ENCODE results near the gene STK24.
A peak's percentile ranks its signal among the peaks of the same experiment; 100 is the strongest.

STK24 gene

GRCh38 chr13:98559169-98559568 is 17.7 kb downstream of the STK24 start:
- WGBS (ENCODE audit: extremely low coverage, insufficient coverage, insufficient read length), result no CpG with 5 or more reads among the region's 7 CpGs
- no peak overlapping the region for H4K12ac ChIP-seq (ENCODE audit: low read depth, low read length)
- H3K79me2 ChIP-seq (ENCODE audit: control insufficient read depth, insufficient read depth, low read length, poor library complexity), result peaks cover 8% of the 10 kb centered on the region
- no peak overlapping the region for H3K14ac ChIP-seq (ENCODE audit: low read length)
- peaks cover 0 to 6% of the 10 kb centered on the region in 2 experiments for H3K4me1 ChIP-seq (ENCODE audit: control insufficient read depth in 1 of 2, insufficient read depth in 2 of 2, low read length in 2 of 2)
- peaks cover 1 to 2% of the 10 kb centered on the region in 2 experiments for H3K36me3 ChIP-seq (ENCODE audit: control insufficient read depth in 1 of 2, insufficient read depth in 2 of 2, low read length in 2 of 2)
- no peak for DNase-seq
- H3K18ac ChIP-seq (ENCODE audit: low read length), result no peak overlapping the region
- H3K27me3 ChIP-seq (ENCODE audit: insufficient read depth, low read length), result no peaks in the 10 kb centered on the region
- no peak overlapping the region for H3K9ac ChIP-seq (ENCODE audit: low read length)
- H2AK5ac ChIP-seq (ENCODE audit: low read length), result no peak overlapping the region
- no peak overlapping the region for H2BK5ac ChIP-seq (ENCODE audit: low read depth, low read length, poor library complexity)
- H3K4me2 ChIP-seq (ENCODE audit: low read length), result no peak overlapping the region
- H3K27ac ChIP-seq (ENCODE audit: low read depth, low read length), result no peak overlapping the region
- H2BK120ac ChIP-seq (ENCODE audit: insufficient read depth, low read length, poor library complexity), result no peak overlapping the region
- peak overlapping the region; percentile 44 for H3K4ac ChIP-seq (ENCODE audit: low read depth, low read length)
- no peak overlapping the region for H4K91ac ChIP-seq (ENCODE audit: low read depth, low read length)
- H4K8ac ChIP-seq (ENCODE audit: low read depth, low read length), result no peak overlapping the region
- no peak overlapping the region for H3K23ac ChIP-seq (ENCODE audit: low read length)
- no peaks in the 10 kb centered on the region for H3K9me3 ChIP-seq (ENCODE audit: insufficient read depth, low read depth, low read length)
- no peak overlapping the region for H2AFZ ChIP-seq (ENCODE audit: insufficient read depth, low read length, poor library complexity)
- H3K79me1 ChIP-seq (ENCODE audit: low read length), result no peaks in the 10 kb centered on the region
- no peak overlapping the region for H2BK12ac ChIP-seq (ENCODE audit: low read length)
- no peak overlapping the region for H3K4me3 ChIP-seq (ENCODE audit: low read depth, low read length)

- WGBS (ENCODE audit: extremely low coverage, insufficient coverage, insufficient read length), result no CpG with 5 or more reads among the region's 10 CpGs
- no peak overlapping the region for H4K12ac ChIP-seq (ENCODE audit: low read depth, low read length)
- H3K27me3 ChIP-seq (ENCODE audit: insufficient read depth, low read length), result no peaks in the 10 kb centered on the region
- H2AFZ ChIP-seq (ENCODE audit: insufficient read depth, low read length, poor library complexity), result no peak overlapping the region
- peaks cover 0 to 2% of the 10 kb centered on the region in 2 experiments for H3K36me3 ChIP-seq (ENCODE audit: control insufficient read depth in 1 of 2, insufficient read depth in 2 of 2, low read length in 2 of 2)
- no peak overlapping the region for H3K18ac ChIP-seq (ENCODE audit: low read length)
- H3K9me3 ChIP-seq (ENCODE audit: insufficient read depth, low read depth, low read length), result no peaks in the 10 kb centered on the region
- no peak for DNase-seq
- H4K91ac ChIP-seq (ENCODE audit: low read depth, low read length), result no peak overlapping the region
- H3K14ac ChIP-seq (ENCODE audit: low read length), result no peak overlapping the region
- H4K8ac ChIP-seq (ENCODE audit: low read depth, low read length), result no peak overlapping the region
- no peak overlapping the region for H2AK5ac ChIP-seq (ENCODE audit: low read length)
- no peak overlapping the region for H3K9ac ChIP-seq (ENCODE audit: low read length)
- H3K27ac ChIP-seq (ENCODE audit: low read depth, low read length), result no peak overlapping the region
- H2BK120ac ChIP-seq (ENCODE audit: insufficient read depth, low read length, poor library complexity), result no peak overlapping the region
- H3K4me2 ChIP-seq (ENCODE audit: low read length), result no peak overlapping the region
- H3K4me1 ChIP-seq (ENCODE audit: control insufficient read depth in 1 of 2, insufficient read depth in 2 of 2, low read length in 2 of 2), result peaks cover 0 to 5% of the 10 kb centered on the region in 2 experiments
- H3K4me3 ChIP-seq (ENCODE audit: low read depth, low read length), result no peak overlapping the region
- H2BK12ac ChIP-seq (ENCODE audit: low read length), result no peak overlapping the region
- peaks cover 9% of the 10 kb centered on the region for H3K79me2 ChIP-seq (ENCODE audit: control insufficient read depth, insufficient read depth, low read length, poor library complexity)
- H2BK5ac ChIP-seq (ENCODE audit: low read depth, low read length, poor library complexity), result no peak overlapping the region
- peak overlapping the region; percentile 29 for H3K4ac ChIP-seq (ENCODE audit: low read depth, low read length)
- no peaks in the 10 kb centered on the region for H3K79me1 ChIP-seq (ENCODE audit: low read length)
- H3K23ac ChIP-seq (ENCODE audit: low read length), result no peak overlapping the region
Observed at GRCh38 chr13:98557937-98558792, 18.7 kb downstream of the STK24 start.

- Histone ChIP-seq H3K23ac (ENCODE audit: low read length) (no peak overlapping the region), H3K4ac (ENCODE audit: low read depth, low read length) (peak overlapping the region; percentile 61), H3K79me2 (ENCODE audit: control insufficient read depth, insufficient read depth, low read length, poor library complexity) (peaks cover 13% of the 10 kb centered on the region), H3K4me2 (ENCODE audit: low read length) (no peak overlapping the region), H3K9ac (ENCODE audit: low read length) (no peak overlapping the region), H2BK120ac (ENCODE audit: insufficient read depth, low read length, poor library complexity) (no peak overlapping the region), H3K4me1 (ENCODE audit: control insufficient read depth in 1 of 2, insufficient read depth in 2 of 2, low read length in 2 of 2) (peaks cover 0 to 5% of the 10 kb centered on the region in 2 experiments), H2BK12ac (ENCODE audit: low read length) (no peak overlapping the region), H3K4me3 (ENCODE audit: low read depth, low read length) (no peak overlapping the region), H4K12ac (ENCODE audit: low read depth, low read length) (no peak overlapping the region), H4K8ac (ENCODE audit: low read depth, low read length) (no peak overlapping the region), H4K91ac (ENCODE audit: low read depth, low read length) (no peak overlapping the region), H3K79me1 (ENCODE audit: low read length) (no peaks in the 10 kb centered on the region), H2AK5ac (ENCODE audit: low read length) (no peak overlapping the region), H3K18ac (ENCODE audit: low read length) (no peak overlapping the region), H3K9me3 (ENCODE audit: insufficient read depth, low read depth, low read length) (no peaks in the 10 kb centered on the region), H2BK5ac (ENCODE audit: low read depth, low read length, poor library complexity) (no peak overlapping the region), H2AFZ (ENCODE audit: insufficient read depth, low read length, poor library complexity) (no peak overlapping the region), H3K36me3 (ENCODE audit: control insufficient read depth in 1 of 2, insufficient read depth in 2 of 2, low read length in 2 of 2) (peaks cover 2% of the 10 kb centered on the region in 2 experiments), H3K14ac (ENCODE audit: low read length) (no peak overlapping the region), H3K27me3 (ENCODE audit: insufficient read depth, low read length) (no peaks in the 10 kb centered on the region), H3K27ac (ENCODE audit: low read depth, low read length) (no peak overlapping the region)
- DNase-seq, result no peak
- no CpG with 5 or more reads among the region's 10 CpGs for WGBS (ENCODE audit: extremely low coverage, insufficient coverage, insufficient read length)
Observed at GRCh38 chr13:98556968-98557631, 19.8 kb downstream of the STK24 start.

- no peak overlapping the region for H3K4me3 ChIP-seq (ENCODE audit: low read depth, low read length)
- H2AK5ac ChIP-seq (ENCODE audit: low read length), result no peak overlapping the region
Observed at GRCh38 chr13:98556142-98556816, 20.6 kb downstream of the STK24 start.

More at GRCh38 chr13:98556142-98556816, 20.6 kb downstream of the STK24 start:
- Histone ChIP-seq H2BK120ac (ENCODE audit: insufficient read depth, low read length, poor library complexity) (no peak overlapping the region), H4K91ac (ENCODE audit: low read depth, low read length) (no peak overlapping the region), H4K12ac (ENCODE audit: low read depth, low read length) (no peak overlapping the region), H3K4me2 (ENCODE audit: low read length) (no peak overlapping the region), H2BK5ac (ENCODE audit: low read depth, low read length, poor library complexity) (no peak overlapping the region), H2AFZ (ENCODE audit: insufficient read depth, low read length, poor library complexity) (peak overlapping the region; percentile 50), H3K14ac (ENCODE audit: low read length) (peak overlapping the region; percentile 54), H3K79me1 (ENCODE audit: low read length) (no peaks in the 10 kb centered on the region), H3K9me3 (ENCODE audit: insufficient read depth, low read depth, low read length) (no peaks in the 10 kb centered on the region), H3K4me1 (ENCODE audit: control insufficient read depth in 1 of 2, insufficient read depth in 2 of 2, low read length in 2 of 2) (peaks cover 0 to 5% of the 10 kb centered on the region in 2 experiments), H3K23ac (ENCODE audit: low read length) (no peak overlapping the region), H3K79me2 (ENCODE audit: control insufficient read depth, insufficient read depth, low read length, poor library complexity) (peaks cover 10% of the 10 kb centered on the region), H4K8ac (ENCODE audit: low read depth, low read length) (no peak overlapping the region), H3K9ac (ENCODE audit: low read length) (no peak overlapping the region), H3K36me3 (ENCODE audit: control insufficient read depth in 1 of 2, insufficient read depth in 2 of 2, low read length in 2 of 2) (peaks cover 4 to 5% of the 10 kb centered on the region in 2 experiments), H3K27me3 (ENCODE audit: insufficient read depth, low read length) (no peaks in the 10 kb centered on the region), H3K4ac (ENCODE audit: low read depth, low read length) (peak overlapping the region; percentile 46), H2BK12ac (ENCODE audit: low read length) (no peak overlapping the region), H3K18ac (ENCODE audit: low read length) (no peak overlapping the region), H3K27ac (ENCODE audit: low read depth, low read length) (no peak overlapping the region)
- WGBS (ENCODE audit: extremely low coverage, insufficient coverage, insufficient read length), result no CpG with 5 or more reads among the region's 8 CpGs
- DNase-seq, result no peak
